Progenitor cell of endocrine pancreas (in vitro differentiated cells): ENCODE results near the gene CALN1. TPM values are rescaled to one million over a fixed set of nuclear protein-coding genes. Genes with fewer than 3 reads are reported as not detected.
"Not testable (repeated sequence)": the region's sequence is repeated elsewhere in the genome, so short reads cannot be mapped to it uniquely, and the experiment has no call there.

ENCODE experiments used
- DNase-seq: peaks from one replicate; pipeline ENCODE4 v3.0.0; 2021; ENCODE audit warnings: low spot score; ENCODE audit not compliant: unreplicated experiment
- H3K27ac Mint-ChIP-seq: 2 replicates; pipeline ENCODE4 v1.8.0; 2021; ENCODE audit warnings: mild to moderate bottlenecking, moderate library complexity, mixed read lengths
- H3K27me3 Mint-ChIP-seq: 2 replicates; pipeline ENCODE4 v1.8.0; 2021; ENCODE audit warnings: mixed read lengths
- H3K36me3 Mint-ChIP-seq: 2 replicates; pipeline ENCODE4 v1.8.0; 2022; ENCODE audit warnings: mixed read lengths; ENCODE audit not compliant: insufficient read depth
- H3K4me1 Mint-ChIP-seq: 2 replicates; pipeline ENCODE4 v1.8.0; 2021; ENCODE audit warnings: low read depth, mixed read lengths
- H3K4me3 Mint-ChIP-seq: 2 replicates; pipeline ENCODE4 v1.8.0; 2021; ENCODE audit warnings: low read depth, mild to moderate bottlenecking, moderate library complexity, mixed read lengths
- H3K9me3 Mint-ChIP-seq: 2 replicates; pipeline ENCODE4 v1.8.0; 2021; ENCODE audit warnings: low read depth, mixed read lengths
- total RNA-seq: library from RNA; stranded (reverse); gene quantifications from 2 replicates; pipeline ENCODE4 v1.2.1, GENCODE V29; 2021
- TF ChIP-seq, protein P1 (sequence below): fragments of 200-600 bp; sonication (generic); IDR thresholded peaks from one replicate; pipeline ENCODE4 v1.5.0; 2021; ENCODE audit warnings: antibody characterized with exemption, mild to moderate bottlenecking; ENCODE audit not compliant: unreplicated experiment

Gene CALN1
- total RNA-seq, 1 donor from 2014 or later = 0.79 TPM

DNA sequence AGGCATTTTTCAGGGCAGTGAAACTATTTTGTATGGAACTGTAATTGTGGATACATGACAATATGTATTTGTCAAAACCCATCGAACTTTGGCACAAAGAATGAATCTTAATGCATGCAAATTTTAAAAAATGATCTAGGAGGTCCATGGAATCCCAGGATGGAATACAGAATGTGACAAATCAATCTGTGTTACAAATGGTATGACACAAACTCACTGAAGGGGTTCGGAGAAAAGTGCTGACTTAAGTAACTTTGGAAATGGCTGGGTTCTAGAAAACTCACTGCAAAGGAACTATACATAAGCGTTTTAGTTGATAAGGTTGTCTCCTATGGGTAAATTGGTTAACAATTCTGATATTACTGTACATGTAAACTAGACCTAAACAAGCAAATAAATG is 26.0 kb downstream of the CALN1 start:
- Mint-ChIP-seq H3K27me3 (peaks cover 17% of the 10 kb centered on the region), H3K4me1 (no peaks in the 10 kb centered on the region), H3K36me3 (peaks cover 1% of the 10 kb centered on the region), H3K9me3 (peaks cover 6% of the 10 kb centered on the region), H3K4me3 (no peak overlapping the region), H3K27ac (no peak overlapping the region)
- TF ChIP-seq, protein P1, sequence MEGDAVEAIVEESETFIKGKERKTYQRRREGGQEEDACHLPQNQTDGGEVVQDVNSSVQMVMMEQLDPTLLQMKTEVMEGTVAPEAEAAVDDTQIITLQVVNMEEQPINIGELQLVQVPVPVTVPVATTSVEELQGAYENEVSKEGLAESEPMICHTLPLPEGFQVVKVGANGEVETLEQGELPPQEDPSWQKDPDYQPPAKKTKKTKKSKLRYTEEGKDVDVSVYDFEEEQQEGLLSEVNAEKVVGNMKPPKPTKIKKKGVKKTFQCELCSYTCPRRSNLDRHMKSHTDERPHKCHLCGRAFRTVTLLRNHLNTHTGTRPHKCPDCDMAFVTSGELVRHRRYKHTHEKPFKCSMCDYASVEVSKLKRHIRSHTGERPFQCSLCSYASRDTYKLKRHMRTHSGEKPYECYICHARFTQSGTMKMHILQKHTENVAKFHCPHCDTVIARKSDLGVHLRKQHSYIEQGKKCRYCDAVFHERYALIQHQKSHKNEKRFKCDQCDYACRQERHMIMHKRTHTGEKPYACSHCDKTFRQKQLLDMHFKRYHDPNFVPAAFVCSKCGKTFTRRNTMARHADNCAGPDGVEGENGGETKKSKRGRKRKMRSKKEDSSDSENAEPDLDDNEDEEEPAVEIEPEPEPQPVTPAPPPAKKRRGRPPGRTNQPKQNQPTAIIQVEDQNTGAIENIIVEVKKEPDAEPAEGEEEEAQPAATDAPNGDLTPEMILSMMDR = no peak
- DNase-seq = no peak

DNA sequence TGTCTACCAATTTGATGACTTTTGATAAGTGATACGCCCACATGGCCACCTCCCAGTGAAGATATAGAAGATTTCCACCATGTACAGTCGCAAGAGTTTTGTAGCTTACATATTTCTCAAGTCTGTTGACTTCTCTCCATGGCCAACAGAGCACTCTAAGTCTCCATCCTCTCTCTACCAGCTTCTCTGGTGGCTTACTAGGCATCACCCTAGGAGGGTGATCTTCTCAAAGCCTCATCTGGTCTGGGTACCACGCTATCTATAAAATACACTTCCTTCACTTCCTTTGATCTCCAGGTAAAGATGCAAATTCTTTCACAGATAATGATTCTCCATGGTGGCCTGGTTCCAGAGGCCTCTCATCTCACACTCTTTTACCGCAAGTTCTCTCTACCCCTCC is 49.9 kb downstream of the CALN1 start:
- Mint-ChIP-seq H3K27me3 (peaks cover 3% of the 10 kb centered on the region), H3K36me3 (no peaks in the 10 kb centered on the region), H3K4me3 (no peak overlapping the region), H3K4me1 (no peaks in the 10 kb centered on the region), H3K27ac (no peak overlapping the region), H3K9me3 (no peaks in the 10 kb centered on the region)
- DNase-seq = no peak
- TF ChIP-seq, protein P1 = no peak

DNA sequence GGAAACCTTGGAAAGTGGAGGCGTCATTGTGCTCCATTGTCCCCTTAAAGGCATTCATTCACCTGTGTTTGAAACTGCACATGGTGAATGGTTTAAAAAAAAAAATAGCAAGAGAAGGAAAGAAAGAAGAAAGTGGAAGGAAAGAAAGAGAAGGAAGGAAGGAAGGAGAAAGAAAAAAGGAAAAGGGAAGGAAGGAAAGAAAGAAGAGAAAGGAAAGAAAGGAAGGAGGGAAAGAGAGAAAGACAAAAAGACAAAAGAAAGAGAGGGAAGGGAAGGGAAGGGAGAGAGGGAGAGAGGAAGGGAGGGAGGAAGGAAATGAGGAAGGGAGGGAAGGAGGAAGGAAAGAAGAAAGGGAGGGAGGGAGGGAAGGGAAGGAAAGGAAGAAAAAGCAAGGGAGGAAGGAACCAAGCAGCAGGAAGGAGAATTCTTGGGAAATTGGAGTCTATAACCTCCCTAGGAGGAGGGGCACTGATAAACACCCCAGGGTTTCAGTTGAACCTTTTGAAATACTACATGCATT is 66.9 kb downstream of the CALN1 start:
- Mint-ChIP-seq H3K9me3 (peaks cover 1% of the 10 kb centered on the region), H3K4me3 (no peak overlapping the region), H3K4me1 (peaks cover 5% of the 10 kb centered on the region), H3K27me3 (peaks cover 40% of the 10 kb centered on the region), H3K36me3 (peaks cover 2% of the 10 kb centered on the region), H3K27ac (no peak overlapping the region)
- DNase-seq = no peak
- TF ChIP-seq, protein P1 = no peak

DNA sequence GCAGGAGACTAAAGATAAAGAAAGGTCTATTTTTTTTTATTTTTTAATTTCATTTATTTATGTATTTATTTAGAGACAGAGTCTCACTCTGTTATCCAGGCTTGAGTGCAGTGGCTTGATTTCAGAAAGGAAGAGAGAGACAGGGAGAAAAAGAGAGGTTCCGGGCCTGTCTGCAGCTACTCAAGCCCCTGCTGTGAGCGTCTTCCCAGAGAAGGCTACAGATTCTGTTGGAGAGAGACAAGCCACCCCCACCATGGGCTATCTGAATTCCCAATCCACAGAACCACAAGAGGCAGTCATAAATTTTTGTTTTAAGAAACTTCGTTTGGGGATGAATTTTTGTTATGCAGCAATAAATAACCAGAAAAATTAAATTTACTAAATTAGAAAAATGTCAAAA is 68.1 kb downstream of the CALN1 start:
- Mint-ChIP-seq H3K4me1 (peaks cover 5% of the 10 kb centered on the region), H3K9me3 (no peaks in the 10 kb centered on the region), H3K27me3 (peaks cover 51% of the 10 kb centered on the region), H3K4me3 (no peak overlapping the region), H3K36me3 (peaks cover 2% of the 10 kb centered on the region), H3K27ac (no peak overlapping the region)
- TF ChIP-seq, protein P1 = no peak
- DNase-seq = no peak

DNA sequence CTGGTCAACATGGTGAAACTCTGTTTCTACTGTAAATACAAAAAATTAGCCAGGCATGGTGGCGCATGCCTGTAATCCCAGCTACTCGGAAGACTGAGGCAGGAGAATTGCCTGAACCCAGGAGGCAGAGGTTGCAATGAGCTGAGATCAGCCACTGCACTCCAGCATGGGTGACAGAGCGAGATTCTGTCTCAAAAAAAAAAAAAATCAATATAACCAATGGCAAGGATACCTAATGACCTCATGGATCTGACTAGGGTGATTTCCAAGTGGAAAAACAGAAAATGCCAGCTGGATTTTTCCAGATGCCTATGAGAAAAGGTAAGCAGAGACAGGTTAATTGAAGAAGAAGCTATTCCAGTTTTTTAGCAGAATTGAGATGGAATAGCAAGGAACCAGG is 68.8 kb downstream of the CALN1 start:
- DNase-seq, H3K27ac Mint-ChIP-seq, H3K4me1 Mint-ChIP-seq, H3K9me3 Mint-ChIP-seq, H3K4me3 Mint-ChIP-seq, H3K36me3 Mint-ChIP-seq: not testable (repeated sequence)
- H3K27me3 Mint-ChIP-seq = peaks cover 52% of the 10 kb centered on the region

DNA sequence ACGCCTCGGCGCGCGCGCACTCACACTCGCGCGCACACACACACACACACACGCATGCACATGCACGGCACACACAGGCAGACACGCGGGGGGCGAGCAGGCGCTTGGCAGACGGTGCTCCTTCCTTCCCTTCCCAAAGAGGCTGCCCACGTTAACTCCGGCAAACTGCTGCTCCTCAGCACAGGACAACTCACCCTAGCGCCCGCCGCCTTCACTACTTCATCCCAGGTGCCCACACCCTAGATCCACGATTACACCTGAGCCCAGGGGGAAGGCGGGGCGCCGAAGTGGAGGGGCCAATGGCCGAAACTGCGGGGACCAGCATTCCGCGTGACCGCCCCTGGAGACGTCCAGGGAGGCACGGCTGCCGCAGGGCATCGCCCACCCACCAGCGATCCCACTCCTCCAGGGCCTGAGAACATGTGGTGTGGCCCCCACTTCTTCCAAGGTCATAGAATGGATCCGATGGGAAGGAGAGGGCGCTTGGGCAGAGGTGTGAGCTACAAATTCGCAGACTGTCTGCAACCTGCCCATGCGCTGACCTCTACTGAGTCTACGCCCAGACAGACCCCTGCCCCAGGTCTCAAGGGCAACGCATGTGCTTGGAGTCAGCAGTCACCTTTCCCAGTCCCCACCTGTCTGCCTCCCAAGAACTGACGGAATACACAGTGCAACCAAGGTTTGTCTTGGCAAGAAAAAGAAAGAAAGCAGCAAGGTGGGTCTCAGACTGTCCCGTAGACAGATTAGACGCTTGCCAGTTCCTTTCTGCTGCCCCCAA is 74.6 kb downstream of the CALN1 start:
- peaks cover 4% of the 10 kb centered on the region for H3K4me1 Mint-ChIP-seq
- peaks cover 79% of the 10 kb centered on the region for H3K27me3 Mint-ChIP-seq
- peak overlapping the region; percentile 74 for H3K4me3 Mint-ChIP-seq
- peak overlapping the region; percentile 30 for H3K27ac Mint-ChIP-seq
- TF ChIP-seq, protein P1 = no peak
- peaks cover 6% of the 10 kb centered on the region for H3K9me3 Mint-ChIP-seq
- H3K36me3 Mint-ChIP-seq = peaks cover 5% of the 10 kb centered on the region
- no peak for DNase-seq
